OCI-LY3 (cell line): ENCODE results near the gene GRK3.

ENCODE experiments used
- H2AFZ ChIP-seq: fragments of 200-600, 300-600 bp; shearing (Covaris generic); 2 replicates; pipeline ENCODE4 v1.6.0; 2014; ENCODE audit warnings: antibody characterized with exemption, low read depth, low read length
- H3K27ac ChIP-seq: fragments of 200-600, 300-600 bp; sonication (generic); 2 replicates; pipeline ENCODE4 v1.5.1; 2014; ENCODE audit warnings: mild to moderate bottlenecking, low read length, moderate library complexity, mixed read lengths
- H3K27me3 ChIP-seq: fragments of 200-600, 300-600 bp; sonication (generic); 2 replicates; pipeline ENCODE4 v1.6.1; 2014; ENCODE audit warnings: low read depth, low read length, mixed read lengths
- H3K36me3 ChIP-seq: fragments of 200-600, 300-600 bp; sonication (generic); replicated peaks from 2 replicates; pipeline ENCODE3; 2014; ENCODE audit warnings: low read depth, low read length, mixed read lengths
- H3K4me1 ChIP-seq: fragments of 300-600, 200-600 bp; sonication (generic); 2 replicates; pipeline ENCODE4 v1.6.1; 2014; ENCODE audit warnings: low read length, mixed read lengths
- H3K4me2 ChIP-seq: fragments of 200-600, 300-600 bp; sonication (generic); 2 replicates; pipeline ENCODE4 v1.6.1; 2014; ENCODE audit warnings: low read length, mixed read lengths
- H3K4me3 ChIP-seq: fragments of 300-600, 200-600 bp; sonication (generic); 2 replicates; pipeline ENCODE4 v1.5.1; 2014; ENCODE audit warnings: antibody characterized with exemption, mild to moderate bottlenecking, low read length, moderate library complexity
- H3K79me2 ChIP-seq: fragments of 300-600, 200-600 bp; shearing (Covaris generic); 2 replicates; pipeline ENCODE4 v1.6.1; 2014; ENCODE audit warnings: mild to moderate bottlenecking, low read length, mixed read lengths
- H3K9ac ChIP-seq: fragments of 300-600, 200-600 bp; shearing (Covaris generic); 2 replicates; pipeline ENCODE4 v1.6.0; 2014; ENCODE audit warnings: mild to moderate bottlenecking, low read length, moderate library complexity
- H3K9me3 ChIP-seq: fragments of 200-600, 300-600 bp; shearing (Covaris generic); 2 replicates; pipeline ENCODE4 v1.6.1; 2014; ENCODE audit warnings: low read length, mixed read lengths; ENCODE audit not compliant: insufficient read depth
- H4K20me1 ChIP-seq: fragments of 200-600, 300-600 bp; sonication (generic); 2 replicates; pipeline ENCODE4 v1.6.1; 2016; ENCODE audit warnings: low read length, mixed read lengths; ENCODE audit not compliant: insufficient read depth
- CTCF ChIP-seq: fragments of 200-600, 300-600 bp; sonication (generic); IDR thresholded peaks from 2 replicates; pipeline ENCODE4 v1.5.1; 2014; ENCODE audit warnings: antibody characterized with exemption, low read length, low read depth
- EZH2phosphoT487 ChIP-seq: fragments of 200-600 bp; shearing (Covaris generic); IDR thresholded peaks from 2 replicates; pipeline ENCODE4 v1.6.1; 2018; ENCODE audit warnings: antibody characterized with exemption, mixed run types, low read depth

Gene GRK3

GRCh38 chr22:25626624-25626990 lies 62.1 kb downstream of the GRK3 start:
- Histone ChIP-seq H3K36me3 (peaks cover 15% of the 10 kb centered on the region), H2AFZ (no peak overlapping the region), H3K4me2 (no peak overlapping the region), H3K79me2 (peaks cover 94% of the 10 kb centered on the region), H3K4me1 (peaks cover 41% of the 10 kb centered on the region), H3K9me3 (no peaks in the 10 kb centered on the region), H4K20me1 (peaks cover 94% of the 10 kb centered on the region), H3K27ac (no peak overlapping the region), H3K9ac (no peak overlapping the region), H3K27me3 (no peaks in the 10 kb centered on the region), H3K4me3 (no peak overlapping the region)
- no peak for TF ChIP-seq EZH2phosphoT487
- TF ChIP-seq CTCF: no peak

- H2AFZ ChIP-seq: no peak overlapping the region
- H3K27me3 ChIP-seq: no peaks in the 10 kb centered on the region
- H3K9me3 ChIP-seq: no peaks in the 10 kb centered on the region
- peaks cover 94% of the 10 kb centered on the region for H3K79me2 ChIP-seq
- TF ChIP-seq CTCF: no peak
- TF ChIP-seq EZH2phosphoT487: no peak
- no peak overlapping the region for H3K9ac ChIP-seq
- peaks cover 34% of the 10 kb centered on the region for H3K4me1 ChIP-seq
- no peak overlapping the region for H3K27ac ChIP-seq
- H3K36me3 ChIP-seq: peaks cover 15% of the 10 kb centered on the region
- no peak overlapping the region for H3K4me2 ChIP-seq
- H3K4me3 ChIP-seq: no peak overlapping the region
- peaks cover 94% of the 10 kb centered on the region for H4K20me1 ChIP-seq
These were observed 62.9 kb downstream of the GRK3 start for GRCh38 chr22:25627271-25627852.

DNA sequence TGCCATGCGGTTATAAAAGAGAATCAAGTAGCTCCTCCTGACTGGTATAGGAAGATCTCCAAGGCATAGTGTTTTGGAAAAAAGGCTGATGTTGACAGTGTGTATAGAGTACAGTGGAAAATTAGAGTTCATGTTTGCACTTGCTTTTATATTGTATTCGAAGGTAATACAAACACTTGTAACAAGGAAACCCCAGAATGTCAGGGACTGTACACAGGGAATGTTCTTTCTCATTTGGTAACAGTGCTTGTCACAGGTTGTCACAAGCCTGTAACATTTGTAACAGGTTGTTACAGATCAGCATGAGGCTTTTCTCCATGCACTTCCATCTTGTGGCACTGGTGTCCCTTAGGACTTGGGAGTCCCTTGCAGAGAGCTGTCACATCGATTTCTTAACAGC lies 64.0 kb downstream of the GRK3 start:
- no peak overlapping the region for H3K4me3 ChIP-seq
- H4K20me1 ChIP-seq: peaks cover 87% of the 10 kb centered on the region
- no peak overlapping the region for H3K4me2 ChIP-seq
- no peaks in the 10 kb centered on the region for H3K27me3 ChIP-seq
- H3K27ac ChIP-seq: no peak overlapping the region
- H3K4me1 ChIP-seq: peaks cover 22% of the 10 kb centered on the region
- no peak overlapping the region for H2AFZ ChIP-seq
- TF ChIP-seq EZH2phosphoT487: no peak
- TF ChIP-seq CTCF: no peak
- H3K9me3 ChIP-seq: no peaks in the 10 kb centered on the region
- no peak overlapping the region for H3K9ac ChIP-seq
- peaks cover 94% of the 10 kb centered on the region for H3K79me2 ChIP-seq
- H3K36me3 ChIP-seq: peaks cover 15% of the 10 kb centered on the region

- Histone ChIP-seq H3K9ac (no peak overlapping the region), H3K4me2 (no peak overlapping the region), H3K4me1 (peaks cover 18% of the 10 kb centered on the region), H3K27ac (no peak overlapping the region), H3K36me3 (peaks cover 5% of the 10 kb centered on the region), H3K9me3 (no peaks in the 10 kb centered on the region), H3K79me2 (peaks cover 94% of the 10 kb centered on the region), H3K27me3 (no peaks in the 10 kb centered on the region), H2AFZ (no peak overlapping the region), H3K4me3 (no peak overlapping the region), H4K20me1 (peaks cover 83% of the 10 kb centered on the region)
- TF ChIP-seq CTCF (no peak), EZH2phosphoT487 (no peak)
These were observed 65.1 kb downstream of the GRK3 start for GRCh38 chr22:25629613-25630012.
